ENCODE measurements around the gene ZNF497.
"Not testable (repeated sequence)": the region's sequence is repeated elsewhere in the genome, so short reads cannot be mapped to it uniquely, and the experiment has no call there.

The ZNF497 gene

DNA sequence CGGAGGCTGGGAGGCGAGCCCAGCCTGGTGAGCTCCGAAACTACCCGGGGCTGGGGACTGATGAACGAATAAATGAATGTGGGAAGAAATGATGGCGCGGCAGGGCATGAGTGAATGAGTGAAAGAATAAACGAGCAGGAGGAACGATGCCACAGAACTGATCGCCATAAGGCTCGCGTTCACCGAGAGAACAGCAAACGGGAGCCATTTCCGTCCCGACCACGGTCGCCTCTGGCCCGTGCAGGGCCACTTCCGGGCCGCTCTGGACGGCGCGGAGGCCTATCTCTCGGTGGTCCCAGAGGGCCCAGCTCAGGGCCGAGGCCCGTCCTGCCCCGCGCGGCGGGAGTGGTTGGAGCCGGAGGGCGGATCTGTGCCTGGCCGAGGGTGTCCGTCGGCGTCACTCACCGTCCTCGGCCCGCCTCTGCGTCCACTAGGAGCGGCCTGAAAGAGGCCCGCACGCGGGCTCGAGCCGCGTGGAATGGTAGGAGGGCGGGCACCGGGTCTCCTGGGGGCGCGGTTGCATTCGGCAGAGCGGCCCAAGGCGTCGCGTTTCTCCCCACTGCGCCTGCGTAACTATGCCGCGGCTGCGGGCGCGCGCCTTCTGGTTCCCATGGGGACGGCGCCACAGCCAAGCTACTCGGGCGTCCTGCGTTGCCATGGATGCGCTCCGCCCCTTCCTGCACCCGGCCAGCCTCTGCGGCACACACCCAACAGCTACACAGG lies at the start of gene ZNF497:
TSS of gene ZNF497 (minus strand) at position 480 of the 723 bp plus-strand sequence. CDS start 5,116 bp downstream, outside the sequence.
- peak; percentile 99 for DNase-seq (ENCODE audit: low spot score)

DNA sequence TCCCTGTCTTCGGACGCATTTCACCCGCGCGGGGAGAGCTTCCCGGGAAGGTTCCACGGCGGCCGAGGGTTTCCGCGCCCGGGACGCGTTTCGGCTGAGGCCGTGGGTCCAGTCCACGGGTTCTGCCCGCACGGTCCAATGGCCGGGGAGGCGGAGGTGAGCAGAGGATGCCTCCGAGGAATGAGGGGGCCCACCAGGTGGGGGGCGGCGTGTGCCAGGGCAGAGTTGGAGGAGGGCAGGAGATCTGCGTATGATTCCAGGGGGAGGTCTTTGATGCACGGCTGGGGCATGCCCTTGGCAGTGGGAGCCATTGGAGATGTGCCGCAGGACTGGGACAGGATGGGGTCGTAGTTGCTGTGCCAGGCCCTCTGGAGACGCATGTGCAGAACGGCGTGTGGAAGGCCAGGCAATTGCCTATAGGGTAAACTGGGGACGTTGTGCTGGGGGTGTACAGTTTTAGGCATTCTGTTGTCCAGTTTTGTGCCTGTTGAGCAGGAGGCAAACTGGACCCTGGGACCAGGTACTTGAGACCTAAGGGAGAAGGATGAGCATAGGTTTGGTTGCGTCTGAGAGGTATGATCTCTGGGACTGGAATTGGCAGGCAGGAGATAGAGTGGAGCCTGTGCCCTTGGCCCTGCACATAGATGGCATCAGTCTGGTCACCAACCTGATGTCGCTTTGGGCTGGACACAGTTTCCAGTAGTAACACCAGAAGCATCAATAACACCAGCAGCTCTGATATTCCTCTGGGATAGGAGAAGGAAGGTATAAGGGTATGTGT lies 46.6 kb upstream of the ZNF497 start:
- DNase-seq (ENCODE audit: low spot score): no peak

DNA sequence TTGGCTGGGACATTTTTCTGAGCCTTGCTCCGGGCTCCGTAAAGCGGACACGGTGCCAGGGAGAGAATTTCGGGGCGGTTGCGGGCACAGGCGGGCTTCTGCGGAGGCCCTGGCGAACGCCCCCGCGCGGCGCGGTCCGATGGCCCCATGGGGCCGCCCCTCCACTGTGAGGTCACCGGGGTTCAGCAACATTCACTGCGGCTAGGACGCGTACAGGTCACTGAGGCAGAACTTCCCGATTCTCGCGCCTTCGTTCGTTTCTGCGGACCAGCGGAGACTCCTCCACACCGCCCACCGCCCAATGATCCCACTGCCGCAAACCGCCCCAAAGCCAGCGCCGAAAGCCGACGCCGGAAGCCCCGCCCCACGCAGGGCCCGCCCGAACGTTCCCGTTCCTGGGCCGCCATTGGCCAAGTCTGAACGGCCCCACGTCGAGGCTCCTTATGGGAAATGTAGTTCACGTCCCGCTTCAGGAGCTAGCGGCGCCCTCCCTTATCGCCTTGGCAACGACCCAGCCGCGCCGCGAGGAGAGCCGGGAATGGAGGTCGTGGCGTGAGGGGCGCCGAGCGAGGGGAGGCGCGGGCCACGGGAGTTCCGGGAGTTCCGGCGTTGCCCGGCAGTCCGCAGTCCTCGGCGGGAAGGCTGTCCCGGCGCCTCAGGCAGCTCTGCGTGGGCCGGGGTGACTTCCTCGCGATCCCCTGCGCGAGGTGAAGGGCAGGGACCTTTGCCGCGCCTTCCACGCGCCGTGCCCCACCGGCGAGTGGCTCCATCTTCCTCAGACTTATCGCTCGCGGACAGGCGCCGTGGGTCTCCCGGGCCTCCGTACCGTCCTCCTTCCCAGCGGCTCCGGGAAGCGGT lies 45.8 kb upstream of the ZNF497 start, which contains the start of gene ZNF584:
TSS of gene ZNF584 (plus strand) at position 498 of the 858 bp plus-strand sequence. CDS start 499 bp downstream, outside the sequence.
- DNase-seq (ENCODE audit: low spot score): peak; percentile 87

DNA sequence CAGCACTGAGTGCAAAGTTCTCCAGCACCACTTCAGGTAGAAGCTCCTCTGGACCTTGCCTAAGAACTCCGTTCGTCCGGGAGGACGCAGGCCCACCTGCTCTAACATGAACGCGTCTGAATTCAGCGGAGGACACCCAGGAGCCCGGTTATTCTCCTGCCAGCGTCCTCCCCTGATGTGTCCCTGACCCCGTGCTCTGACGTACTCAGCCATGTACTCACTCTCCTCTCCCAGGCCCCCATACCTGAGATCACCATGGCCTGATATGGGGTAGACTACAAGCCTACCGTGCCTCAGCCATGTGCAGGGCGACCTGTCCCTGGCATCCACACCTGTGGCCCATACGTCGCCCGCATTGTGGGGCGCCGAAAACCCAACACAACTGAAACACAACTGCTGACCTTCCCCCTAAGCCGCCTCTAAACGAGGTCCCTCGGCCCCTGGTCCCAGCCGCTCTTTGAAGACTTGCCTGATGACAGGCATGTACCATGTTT lies 45.2 kb upstream of the ZNF497 start:
- no peak for DNase-seq (ENCODE audit: low spot score)

DNA sequence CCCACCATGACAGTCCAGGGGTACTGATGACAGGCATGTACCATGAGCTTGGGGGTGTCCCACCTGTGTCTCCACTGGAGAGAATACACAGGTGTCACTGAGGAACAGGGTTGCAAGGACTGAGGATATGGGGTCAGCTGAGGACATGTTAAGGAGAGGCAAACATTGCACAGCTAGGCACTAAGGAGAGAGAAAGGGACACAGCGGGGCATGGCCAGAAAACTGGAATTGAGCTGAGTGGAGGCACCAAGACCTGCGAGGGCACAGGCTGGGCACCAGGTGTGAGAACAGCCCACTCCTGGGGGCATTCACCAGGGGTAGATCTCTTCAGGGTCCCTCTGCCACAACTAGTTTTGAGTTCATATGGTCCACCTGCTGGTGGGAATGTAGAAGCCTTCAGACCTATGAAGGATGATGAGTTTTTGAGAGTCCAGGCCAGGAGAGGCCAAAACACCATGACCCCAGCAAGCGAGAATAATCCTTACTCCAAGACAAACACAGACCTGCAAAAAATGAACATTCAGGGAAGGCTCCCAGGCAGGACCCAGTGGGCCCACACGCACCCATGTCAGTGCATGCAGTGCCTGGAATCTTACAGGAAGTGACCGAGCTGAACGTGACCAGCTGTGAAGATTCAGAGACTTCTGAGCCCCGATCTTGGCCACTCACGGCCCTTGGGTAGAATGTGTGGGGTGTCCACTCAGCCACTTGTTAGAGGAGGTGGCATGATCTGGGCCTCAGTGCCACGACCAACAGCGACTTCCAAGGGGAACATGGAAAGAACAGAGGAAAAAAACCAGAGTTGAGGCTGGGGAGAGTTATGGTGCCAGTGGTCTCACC lies 44.5 kb upstream of the ZNF497 start:
- DNase-seq (ENCODE audit: low spot score): no peak

DNA sequence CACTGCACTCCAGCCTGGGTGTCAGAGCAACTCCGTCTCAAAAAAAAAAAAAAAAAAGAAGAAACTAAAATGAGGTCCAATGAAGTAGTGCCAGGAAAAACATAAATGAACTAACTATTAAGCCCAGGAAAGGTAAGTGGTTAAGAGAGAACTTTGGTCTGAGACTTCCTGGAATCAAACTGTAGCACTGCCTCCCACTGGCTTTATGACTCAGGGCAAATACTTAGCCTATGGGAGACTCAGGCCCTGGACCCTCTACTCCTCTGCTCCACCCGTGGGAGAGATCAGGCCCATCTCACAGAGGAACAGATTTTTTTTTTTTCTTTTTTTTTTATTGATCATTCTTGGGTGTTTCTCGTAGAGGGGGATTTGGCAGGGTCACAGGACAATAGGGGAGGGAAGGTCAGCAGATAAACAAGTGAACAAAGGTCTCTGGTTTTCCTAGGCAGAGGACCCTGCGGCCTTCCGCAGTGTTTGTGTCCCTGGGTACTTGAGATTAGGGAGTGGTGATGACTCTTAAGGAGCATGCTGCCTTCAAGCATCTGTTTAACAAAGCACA lies 41.4 kb upstream of the ZNF497 start:
- DNase-seq (ENCODE audit: low spot score): not testable (repeated sequence)

DNA sequence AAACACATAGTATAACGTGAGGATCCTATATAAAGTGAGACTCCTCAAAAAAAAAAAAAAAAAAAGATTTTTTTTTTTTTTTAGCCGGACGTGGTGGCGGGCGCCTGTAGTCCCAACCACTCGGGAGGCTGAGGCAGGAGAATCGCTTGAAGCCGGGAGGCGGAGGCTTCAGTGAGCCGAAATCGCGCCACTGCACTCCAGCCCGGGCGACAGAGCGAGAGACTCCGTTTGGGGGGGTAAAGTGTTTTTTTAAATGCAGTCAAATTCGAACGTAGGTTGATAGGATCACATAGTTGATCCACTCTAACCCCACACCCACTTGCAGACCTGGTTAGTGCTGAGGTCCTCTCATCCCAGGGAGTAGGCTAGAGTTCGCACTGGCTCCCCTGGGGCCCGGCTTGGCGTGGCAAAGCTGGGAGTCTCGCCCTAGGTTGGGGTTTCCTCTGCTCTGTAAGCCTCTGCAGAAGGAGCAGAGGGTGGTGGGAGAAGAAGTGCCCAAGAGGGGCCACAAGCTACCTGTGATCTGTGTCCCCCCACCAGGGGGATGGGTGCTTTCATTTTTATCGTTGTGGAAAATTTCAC lies 39.4 kb upstream of the ZNF497 start:
- DNase-seq (ENCODE audit: low spot score): no peak

DNA sequence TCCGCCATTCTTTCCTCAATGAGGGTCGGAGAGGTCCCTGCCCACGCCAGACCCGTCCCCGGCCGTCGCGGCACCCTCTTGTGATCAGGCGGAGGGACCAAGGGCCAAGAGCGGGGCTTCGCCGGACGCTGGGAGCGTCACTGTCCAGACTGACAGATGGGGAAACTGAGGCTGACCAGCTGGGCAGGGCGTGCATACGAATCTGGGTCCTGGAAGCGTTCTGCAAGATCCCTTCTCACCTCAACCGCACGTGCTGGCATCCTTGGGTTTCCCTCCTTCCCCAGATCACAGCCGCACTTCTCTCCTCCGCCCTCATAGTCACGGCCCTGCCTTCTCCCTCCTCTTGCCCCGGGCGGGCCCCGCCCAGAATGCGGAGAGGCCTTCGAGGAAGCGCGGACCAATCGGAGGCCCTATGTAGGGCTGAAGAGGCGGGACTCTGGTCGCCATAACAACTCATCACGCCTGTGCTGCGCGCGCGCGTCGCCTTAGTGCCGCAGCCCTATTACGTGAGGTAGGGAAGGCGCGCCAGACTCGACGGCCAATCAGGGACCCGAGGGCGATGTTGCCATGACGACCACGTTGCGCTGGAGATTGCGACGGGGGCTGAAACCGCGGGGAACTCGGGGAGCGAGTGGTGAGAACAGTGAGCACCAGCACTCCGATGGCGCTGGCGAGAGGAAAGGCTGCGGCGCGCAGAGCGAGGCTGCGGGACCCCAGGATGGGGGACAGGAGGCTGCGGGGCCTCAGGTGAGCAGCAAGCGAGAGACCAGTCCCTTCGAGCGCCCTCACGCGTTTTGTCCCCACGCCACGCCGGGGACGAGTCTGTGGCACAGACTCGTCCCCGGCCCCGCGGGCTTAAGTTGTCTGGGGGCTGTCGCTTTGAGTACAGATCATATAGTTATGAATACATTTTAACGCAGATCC lies 38.6 kb upstream of the ZNF497 start:
- peak; percentile 98 for DNase-seq (ENCODE audit: low spot score)

DNA sequence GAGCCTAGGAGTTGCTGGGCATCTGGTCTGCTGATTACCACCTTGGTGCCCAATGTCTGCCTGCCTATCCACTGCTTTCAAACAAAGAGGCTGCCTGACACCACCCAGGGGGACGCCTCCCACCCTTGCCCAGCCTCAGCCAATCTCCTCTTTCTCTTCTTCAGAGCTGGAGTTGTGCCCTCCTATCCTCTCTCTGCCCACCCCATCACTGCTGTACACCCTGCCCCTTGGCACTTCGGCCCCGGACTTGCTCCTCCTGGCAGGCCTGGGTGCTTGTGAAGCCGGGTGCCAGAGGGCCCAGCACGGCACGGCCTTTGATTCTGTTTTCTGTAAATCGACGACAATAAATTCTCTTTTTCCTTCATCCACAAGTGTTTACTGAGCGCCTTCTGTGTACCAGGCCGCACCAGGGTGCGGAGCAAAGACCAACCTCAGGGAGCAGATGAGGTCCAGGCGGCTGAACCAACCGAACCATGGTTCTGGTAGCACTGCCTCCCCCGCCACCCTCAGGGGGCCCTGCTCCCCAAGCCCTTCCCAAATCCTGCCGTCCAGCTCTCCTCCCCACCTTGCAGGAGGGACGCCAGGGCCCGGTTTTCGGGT lies 37.9 kb upstream of the ZNF497 start:
- no peak for DNase-seq (ENCODE audit: low spot score)

DNA sequence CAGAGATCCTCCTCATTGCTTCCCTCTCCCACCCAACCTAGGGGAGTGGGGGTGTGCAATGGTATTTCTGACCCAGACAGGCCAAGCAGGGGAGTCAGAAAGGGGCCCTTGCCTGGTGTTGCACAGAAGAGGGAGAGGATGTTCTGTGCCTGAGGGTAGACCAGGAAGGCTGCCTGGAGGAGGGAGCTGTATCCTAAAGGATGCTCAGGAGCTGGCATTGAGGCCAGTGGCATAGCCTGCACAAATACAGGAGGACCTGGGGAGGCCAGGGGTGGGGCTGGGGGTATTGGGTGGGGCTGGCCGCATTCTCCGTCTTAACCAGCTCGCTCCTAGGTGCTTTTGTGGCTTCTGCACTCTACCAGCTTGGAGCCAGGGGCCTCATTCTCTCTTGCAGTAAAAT lies 37.4 kb upstream of the ZNF497 start:
- no peak for DNase-seq (ENCODE audit: low spot score)

DNA sequence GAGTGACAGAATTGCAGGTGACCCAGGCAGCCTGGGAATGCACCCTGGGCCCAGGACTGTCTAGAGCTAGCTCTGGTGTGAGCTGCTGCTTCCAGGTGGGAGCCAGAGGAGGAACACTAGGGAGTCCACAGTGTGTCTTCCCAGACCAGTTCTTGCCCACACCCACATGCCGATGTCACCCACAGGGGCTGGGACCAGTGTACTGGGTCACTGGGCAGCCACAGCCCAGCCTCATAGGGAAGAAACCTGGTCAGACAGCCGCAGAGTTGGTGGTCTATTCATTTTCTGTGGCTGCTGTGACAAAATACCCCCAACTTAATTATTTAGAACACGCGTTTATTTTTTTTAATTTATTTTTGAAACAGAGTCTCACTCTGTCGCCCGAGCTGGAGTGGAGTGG lies 36.0 kb upstream of the ZNF497 start:
- DNase-seq (ENCODE audit: low spot score): no peak

DNA sequence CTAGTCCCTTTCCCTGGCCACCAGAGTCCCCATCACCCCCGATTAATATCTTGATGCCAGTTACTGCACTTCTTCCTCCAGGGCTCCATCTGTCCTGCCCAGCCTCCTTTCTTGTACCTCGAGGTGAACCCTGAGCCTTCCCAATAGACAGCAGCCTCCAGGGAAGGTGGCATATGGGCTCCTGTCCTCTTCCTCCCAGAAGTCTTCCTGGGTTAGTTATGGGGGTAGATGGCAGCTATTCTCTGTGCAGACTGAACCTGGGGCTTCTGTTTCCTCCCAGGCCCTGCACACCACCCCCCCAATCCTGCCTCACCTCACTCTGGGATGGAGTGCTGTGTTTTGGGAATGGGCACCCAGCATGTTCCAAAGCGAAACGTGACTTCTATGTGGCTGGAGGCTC lies 35.5 kb upstream of the ZNF497 start:
- no peak for DNase-seq (ENCODE audit: low spot score)

DNA sequence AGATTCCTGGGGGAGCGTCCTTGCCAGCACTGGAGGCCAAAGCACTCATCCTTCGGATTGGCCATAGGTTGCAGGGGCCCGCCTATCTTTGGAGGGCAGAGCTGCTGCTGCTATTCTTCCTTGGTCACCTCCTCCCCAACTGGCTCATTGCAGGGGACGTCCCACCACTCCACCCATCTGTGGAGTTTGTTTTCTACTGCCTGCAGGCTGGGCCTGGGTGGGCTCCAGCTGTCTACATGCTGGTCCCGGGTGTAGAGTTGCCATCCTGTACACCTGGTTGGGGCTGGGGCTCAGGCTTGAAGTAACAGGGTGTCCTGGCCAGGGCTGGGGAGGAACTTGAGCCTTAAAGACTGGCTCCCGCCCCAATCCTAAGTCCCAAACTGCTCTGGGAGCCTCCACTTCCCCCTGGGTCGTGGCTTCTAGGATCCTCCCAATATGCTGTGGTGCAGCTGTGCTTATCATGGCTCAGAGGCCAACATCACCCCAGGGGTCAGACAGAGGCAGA lies 35.0 kb upstream of the ZNF497 start:
- no peak for DNase-seq (ENCODE audit: low spot score)

DNA sequence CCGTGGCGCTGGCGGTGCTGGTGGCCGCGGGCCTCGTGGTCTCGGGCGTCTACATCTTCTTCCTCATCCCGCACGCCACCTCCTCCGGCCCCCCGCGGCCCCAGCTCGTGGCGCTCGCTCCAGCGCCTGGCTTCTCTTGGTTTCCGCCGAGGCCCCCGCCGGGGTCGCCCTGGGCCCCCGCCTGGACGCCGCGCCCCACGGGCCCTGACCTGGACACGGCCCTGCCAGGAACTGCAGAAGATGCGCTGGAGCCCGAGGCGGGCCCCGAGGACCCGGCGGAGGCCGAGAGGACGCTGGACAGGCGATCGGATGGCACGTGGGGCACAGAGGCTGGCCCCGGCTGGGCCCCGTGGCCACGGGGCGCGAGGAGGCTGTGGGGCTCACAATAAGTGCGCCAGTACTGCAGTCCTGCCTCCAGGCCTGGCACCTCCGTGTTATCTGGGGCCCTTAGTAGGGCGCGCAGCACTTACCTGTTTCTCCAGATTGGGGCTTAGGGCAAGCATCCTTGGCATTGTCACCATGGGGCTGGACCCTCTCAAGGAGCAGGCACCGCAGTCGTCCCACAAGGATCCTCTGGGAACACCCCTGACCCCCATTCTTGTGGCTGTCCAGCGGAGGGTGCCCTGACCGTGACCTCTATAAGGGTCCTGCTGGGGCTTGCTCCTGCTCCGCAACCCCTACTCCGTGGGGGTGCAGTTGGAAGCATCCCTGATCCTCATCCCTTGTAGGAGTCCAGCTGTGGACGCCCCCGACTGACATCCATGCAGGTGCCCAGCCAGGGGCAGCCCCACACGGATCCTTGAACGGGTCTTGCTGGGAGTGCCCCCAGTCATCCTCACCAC lies 34.4 kb upstream of the ZNF497 start:
- no peak for DNase-seq (ENCODE audit: low spot score)

DNA sequence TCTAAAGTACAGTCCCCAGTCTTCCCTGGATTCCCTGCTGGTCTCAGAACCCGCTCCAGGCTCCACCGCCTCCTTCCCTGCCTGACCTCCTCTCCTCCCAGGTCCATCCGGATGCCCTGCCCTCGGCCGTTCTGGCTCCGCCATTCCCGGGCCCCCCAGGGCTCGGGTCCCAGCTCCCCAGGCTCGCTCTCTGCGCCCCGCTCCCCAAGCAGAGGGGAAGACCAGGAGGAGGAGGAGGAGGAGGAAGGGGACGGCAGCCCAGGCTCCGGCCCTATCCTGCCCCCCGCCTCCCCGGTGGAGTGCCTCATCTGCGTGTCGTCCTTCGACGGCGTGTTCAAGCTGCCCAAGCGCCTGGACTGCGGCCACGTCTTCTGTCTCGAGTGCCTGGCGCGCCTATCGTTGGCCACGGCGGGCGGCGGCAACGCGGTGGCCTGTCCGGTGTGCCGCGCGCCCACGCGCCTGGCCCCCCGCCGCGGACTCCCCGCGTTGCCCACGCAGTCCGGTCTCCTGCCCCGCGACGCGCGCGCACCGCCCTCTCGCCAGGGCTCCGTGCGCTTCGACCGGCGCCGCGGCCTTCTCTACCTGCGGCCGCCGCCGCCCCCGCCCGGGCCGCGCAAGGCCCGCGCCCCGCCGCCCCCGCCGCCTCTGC lies 33.6 kb upstream of the ZNF497 start:
- DNase-seq (ENCODE audit: low spot score): no peak

DNA sequence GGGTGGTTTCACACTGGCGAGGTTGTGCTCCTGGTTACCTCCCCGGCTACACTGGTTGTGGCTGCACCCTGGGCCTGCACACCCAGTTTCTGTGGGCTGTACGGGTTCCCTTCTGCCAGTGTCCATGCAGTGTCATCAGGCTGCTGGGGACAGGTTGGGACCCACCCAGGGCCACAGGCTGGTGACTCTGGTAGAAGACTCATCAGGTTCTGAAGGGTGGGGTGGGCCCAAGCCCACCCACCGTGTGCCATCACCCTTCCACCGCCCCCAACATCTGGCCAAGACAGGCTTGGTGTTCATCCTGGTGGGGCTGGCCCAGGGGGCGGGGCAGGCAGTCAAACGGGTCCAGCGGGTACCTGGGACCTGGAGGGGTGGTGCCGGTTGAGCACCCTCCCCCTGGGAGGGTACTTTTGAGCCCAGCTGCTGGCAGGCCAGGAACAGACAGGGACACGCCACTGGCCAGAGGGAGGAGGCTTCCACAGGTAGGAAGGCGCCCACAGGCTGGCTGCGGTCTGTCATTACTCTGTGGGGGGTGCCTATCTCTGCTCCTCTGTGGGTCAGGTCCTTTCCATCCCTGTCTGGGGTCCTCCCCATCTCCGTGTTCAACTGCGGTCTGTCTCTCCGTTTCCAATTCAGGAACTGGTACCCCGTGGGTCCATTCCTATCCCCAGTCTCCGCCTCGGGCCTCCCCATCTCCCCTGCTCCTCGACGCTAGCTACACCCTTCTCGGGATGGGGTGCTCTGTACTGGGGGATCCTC lies 32.8 kb upstream of the ZNF497 start, which contains the start of gene RNF225:
TSS of gene RNF225 (plus strand) at position 437 of the 759 bp plus-strand sequence. CDS start 434 bp downstream, outside the sequence.
- DNase-seq (ENCODE audit: low spot score): no peak
